NOMO-1 treated with DMSO at 0.1 percent for 48 hours (cell line): ENCODE data around the gene MYADML2.

ENCODE experiments used
- DNase-seq: peaks from one replicate; lab custom pipeline; 2025; ENCODE audit not compliant: unreplicated experiment; lab: John Stamatoyannopoulos, UW

The MYADML2 gene

DNA sequence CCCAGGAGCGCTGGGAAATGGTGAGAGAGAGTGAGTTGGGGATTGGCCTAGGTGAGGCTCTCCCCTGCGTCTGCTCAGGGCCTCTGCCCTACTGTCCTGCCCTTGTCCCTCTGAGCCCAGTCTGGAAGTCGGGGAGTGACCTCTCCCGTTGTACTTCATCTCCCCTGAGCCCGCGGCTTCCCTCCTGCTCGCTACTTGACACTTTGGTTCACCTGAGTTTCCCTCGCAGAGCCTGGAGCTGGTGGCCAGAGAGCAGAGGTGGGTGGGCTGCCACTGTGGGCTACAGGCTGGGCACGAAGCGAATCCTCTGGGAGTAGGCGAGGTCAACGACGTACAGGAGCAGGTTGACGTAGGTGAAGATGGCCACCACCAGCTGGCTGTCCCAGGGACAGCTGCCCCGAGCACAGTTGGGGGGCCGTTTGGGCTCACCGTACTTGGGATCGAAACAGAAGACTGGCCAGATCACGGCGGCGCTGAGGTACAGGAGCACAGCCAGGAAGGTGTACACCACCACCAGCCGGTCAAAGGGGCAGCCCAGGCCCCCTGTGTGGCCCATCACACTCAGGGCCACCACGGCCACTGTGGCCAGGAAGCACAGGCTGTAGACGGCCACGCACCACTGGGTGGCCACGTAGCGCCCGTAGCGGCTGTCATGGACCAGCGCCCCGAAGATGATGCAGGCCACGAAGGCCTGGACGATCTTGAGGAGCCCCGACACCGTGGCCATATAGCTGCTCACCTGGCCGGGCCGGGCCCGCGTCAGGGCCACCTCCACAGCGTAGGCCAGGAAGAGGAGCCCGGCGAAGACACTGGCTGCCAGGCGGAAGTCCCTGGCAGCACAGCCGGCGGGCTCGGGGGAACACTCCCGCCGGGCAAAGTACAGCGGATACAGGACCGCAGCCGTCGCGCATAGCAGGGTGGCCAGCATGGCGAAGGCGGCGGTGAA, 6.2 kb downstream of the MYADML2 start:
- DNase-seq: no peak

- DNase-seq: no peak
Observed at GRCh38 chr17:81939881-81940385, 7.1 kb downstream of the MYADML2 start.

DNA sequence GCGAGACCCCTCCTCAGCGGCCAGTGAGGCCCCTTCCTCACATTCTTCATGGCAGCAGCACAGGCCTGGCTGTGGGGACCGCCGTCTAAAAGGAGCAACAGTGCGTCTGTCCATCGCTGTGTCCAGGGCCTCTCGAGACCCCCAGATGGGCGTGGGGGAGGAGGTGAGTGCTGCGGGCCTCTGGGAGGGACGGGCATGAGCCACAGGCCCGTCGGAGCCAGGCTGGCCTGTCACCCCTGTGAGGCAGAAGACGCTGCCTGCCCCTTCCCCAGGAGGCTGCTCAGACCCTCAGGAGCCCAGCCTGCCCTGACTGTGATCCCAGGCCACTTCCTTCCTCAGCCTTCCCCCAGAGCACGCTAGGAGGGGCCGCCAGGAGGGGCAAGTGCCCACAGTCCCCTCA, 7.8 kb downstream of the MYADML2 start:
- no peak for DNase-seq

DNA sequence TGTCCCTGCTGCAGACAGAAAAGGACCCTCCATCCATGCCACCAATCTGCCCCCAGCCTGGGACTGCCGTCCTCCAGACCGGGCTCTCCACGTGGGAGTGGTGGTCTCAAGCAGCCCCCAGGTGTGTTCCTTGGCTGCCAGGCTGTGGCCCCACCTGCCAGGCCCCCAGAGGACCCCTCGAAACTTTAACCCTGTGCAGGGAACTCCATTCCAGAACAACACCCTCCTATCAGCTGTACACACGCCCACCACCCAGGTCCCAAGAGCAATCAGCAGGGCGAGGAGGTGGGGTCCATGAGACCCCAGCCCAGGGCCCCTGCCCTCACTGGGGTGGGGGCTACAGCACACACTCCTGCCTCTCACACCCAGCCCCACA, 11.3 kb downstream of the MYADML2 start:
- no peak for DNase-seq

GRCh38 chr17:81934850-81935708, 12.0 kb downstream of the MYADML2 start:
- no peak for DNase-seq

GRCh38 chr17:81934098-81934757, 12.8 kb downstream of the MYADML2 start:
- DNase-seq: no peak

GRCh38 chr17:81933178-81933699, 13.8 kb downstream of the MYADML2 start:
- DNase-seq: no peak

DNA sequence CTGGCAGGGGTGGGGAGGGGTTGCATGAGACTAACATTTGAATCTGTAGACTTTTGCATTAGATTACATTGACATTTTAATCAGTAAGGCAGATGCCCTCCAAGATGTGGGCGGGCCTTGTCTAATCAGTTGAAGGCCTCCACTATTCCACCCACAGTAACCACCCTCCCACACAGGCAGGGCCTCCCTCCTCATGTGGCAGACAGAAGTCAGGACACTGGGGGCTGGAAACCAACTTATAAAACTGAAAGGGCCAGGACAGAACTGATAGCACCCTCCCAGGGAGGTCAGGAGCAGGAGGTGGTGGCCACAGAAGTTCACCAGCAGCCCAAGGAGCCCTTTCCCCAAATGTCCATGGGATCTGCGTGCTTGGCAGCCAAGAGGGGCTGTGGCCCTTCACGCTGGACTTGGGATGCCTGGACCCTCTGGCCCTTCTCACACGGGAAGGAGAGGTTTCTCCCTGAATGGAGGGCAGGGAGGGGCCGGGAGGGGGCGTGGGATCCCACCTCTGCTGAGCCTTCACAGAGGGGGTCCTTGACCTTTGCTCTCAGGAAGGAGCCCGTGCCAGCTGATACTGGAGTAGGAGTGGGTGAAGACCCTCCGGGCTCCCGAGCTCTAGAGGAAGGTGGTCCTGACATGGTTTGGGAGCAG, 14.6 kb downstream of the MYADML2 start:
- DNase-seq: no peak

- no peak for DNase-seq
Observed at GRCh38 chr17:81931557-81932332, 15.3 kb downstream of the MYADML2 start.

DNA sequence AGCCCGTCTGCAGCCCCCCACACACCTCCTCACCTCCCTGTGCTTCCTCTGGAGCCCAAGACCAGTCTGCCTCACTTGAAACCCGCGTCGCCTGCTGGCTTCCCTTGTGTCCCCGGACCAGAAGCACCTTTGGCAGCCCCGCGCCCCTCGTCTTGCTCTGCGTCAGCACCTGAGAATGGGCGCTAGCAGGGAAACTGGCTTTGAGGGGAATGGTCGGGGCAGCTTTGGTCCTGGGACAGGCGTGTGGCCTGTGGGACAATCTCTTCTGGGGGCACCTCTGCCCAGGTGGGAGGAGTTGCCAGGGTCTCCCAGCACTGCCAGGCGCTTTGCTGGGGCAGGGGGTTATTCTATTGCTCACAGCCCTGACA, 15.9 kb downstream of the MYADML2 start:
- DNase-seq: no peak

DNA sequence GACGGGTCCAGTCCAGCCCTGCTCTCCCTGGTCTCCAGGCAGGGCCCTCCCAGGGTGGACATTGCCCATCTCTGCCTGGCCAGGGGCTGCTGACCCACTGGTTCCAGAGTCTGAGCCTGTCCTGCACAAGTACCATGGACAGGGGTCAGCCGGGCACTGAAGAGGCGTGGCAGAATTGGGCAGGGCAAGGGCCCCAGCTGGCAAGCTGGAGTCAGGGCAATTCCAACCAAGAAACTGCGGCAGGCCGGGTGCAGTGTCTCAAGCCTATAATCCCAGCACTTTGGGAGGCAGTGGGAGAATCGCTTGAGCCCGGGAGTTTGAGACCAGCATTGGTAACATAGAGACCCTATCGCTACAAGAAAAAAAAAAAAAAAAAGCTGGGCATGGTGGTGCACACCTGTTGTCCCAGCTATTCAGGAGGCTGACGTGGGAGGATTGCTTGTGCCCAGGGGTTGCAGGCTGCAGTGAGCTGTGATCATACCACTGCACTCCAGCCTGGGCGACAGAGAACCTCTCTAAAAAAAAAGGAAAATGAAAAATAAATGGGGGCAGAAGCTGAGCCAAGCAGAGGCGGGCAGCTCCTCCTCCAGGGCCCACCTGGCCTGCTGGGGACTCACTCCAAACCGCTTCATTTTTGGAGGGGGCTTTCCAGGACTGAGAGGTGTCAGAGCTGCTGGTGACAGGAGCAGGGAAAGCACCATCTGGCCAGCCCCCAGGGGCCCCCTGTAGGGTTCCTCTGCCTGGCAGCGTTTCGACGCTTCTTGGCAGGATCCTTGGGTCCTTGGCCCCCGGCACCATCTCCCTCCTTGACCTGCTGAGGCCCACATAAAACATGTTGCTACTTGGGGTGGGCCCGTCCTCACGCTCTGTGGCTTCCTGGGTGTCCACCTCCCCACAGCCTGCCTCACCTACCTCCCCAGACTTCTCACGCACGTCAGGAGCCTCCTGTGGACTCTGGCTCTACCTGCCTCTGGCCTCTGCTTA, 16.6 kb downstream of the MYADML2 start:
- no peak for DNase-seq

- no peak for DNase-seq
Observed at GRCh38 chr17:81929253-81930141, 17.5 kb downstream of the MYADML2 start.

- no peak for DNase-seq
Observed at GRCh38 chr17:81928544-81929252, 18.3 kb downstream of the MYADML2 start.

GRCh38 chr17:81927653-81928543, 19.1 kb downstream of the MYADML2 start, which contains the start of gene MAFG:
TSS of gene MAFG (minus strand) at chr17:81927735. CDS start at chr17:81923185, 4,550 bp downstream.
- peak; percentile 86 for DNase-seq

GRCh38 chr17:81927152-81927652, 19.8 kb downstream of the MYADML2 start:
- no peak for DNase-seq
